ENCODE measurements around the gene APOC4. TPM values are rescaled to one million over a fixed set of nuclear protein-coding genes. Genes with fewer than 3 reads are reported as not detected.
A peak's percentile ranks its signal among the peaks of the same experiment; 100 is the strongest.

APOC4 gene
- total RNA-seq, 2 donors from 2014 or later: not detected

GRCh38 chr19:44931541-44931940 lies 10.5 kb upstream of the APOC4 start:
- H3K4me3 Mint-ChIP-seq: no peak overlapping the region
- H3K36me3 Mint-ChIP-seq: no peaks in the 10 kb centered on the region
- peaks cover under 1 to 3% of the 10 kb centered on the region in 2 donors for H3K4me1 Mint-ChIP-seq (ENCODE audit: low read depth in 2 of 2)
- H3K9me3 Mint-ChIP-seq: no peaks in the 10 kb centered on the region
- ATAC-seq: no peak
- DNase-seq (ENCODE audit: low spot score): no peak
- peaks cover 9 to 10% of the 10 kb centered on the region in 2 donors for H3K27me3 Mint-ChIP-seq
- H3K27ac Mint-ChIP-seq: no peak overlapping the region

GRCh38 chr19:44939668-44940067 lies 2.4 kb upstream of the APOC4 start:
- H3K4me1 Mint-ChIP-seq (ENCODE audit: low read depth in 2 of 2): peaks cover 2 to 5% of the 10 kb centered on the region in 2 donors
- H3K27me3 Mint-ChIP-seq: no peaks in the 10 kb centered on the region
- H3K9me3 Mint-ChIP-seq: no peaks in the 10 kb centered on the region
- no peak overlapping the region for H3K4me3 Mint-ChIP-seq
- H3K36me3 Mint-ChIP-seq: no peaks in the 10 kb centered on the region
- no peak overlapping the region for H3K27ac Mint-ChIP-seq
- no peak for DNase-seq (ENCODE audit: low spot score)
- no peak for ATAC-seq

GRCh38 chr19:44943801-44944249 lies 1.8 kb downstream of the APOC4 start:
- Mint-ChIP-seq H3K27me3 (no peaks in the 10 kb centered on the region), H3K27ac (peak overlapping the region in 1 of 2 donors; percentile 33), H3K4me1 (ENCODE audit: low read depth in 2 of 2) (peaks cover 5 to 7% of the 10 kb centered on the region in 2 donors), H3K4me3 (no peak overlapping the region), H3K9me3 (no peaks in the 10 kb centered on the region), H3K36me3 (no peaks in the 10 kb centered on the region)
- DNase-seq (ENCODE audit: low spot score): no peak
- ATAC-seq: no peak

- peaks cover 4 to 10% of the 10 kb centered on the region in 2 donors for H3K4me1 Mint-ChIP-seq (ENCODE audit: low read depth in 2 of 2)
- no peak for ATAC-seq
- H3K36me3 Mint-ChIP-seq: no peaks in the 10 kb centered on the region
These were observed 5.1 kb downstream of the APOC4 start for GRCh38 chr19:44947041-44947581.

GRCh38 chr19:44948237-44948636 lies 6.2 kb downstream of the APOC4 start:
- Mint-ChIP-seq H3K27ac (no peak overlapping the region), H3K4me3 (no peak overlapping the region), H3K36me3 (no peaks in the 10 kb centered on the region), H3K9me3 (no peaks in the 10 kb centered on the region), H3K4me1 (ENCODE audit: low read depth in 2 of 2) (peaks cover 0 to 10% of the 10 kb centered on the region in 2 donors), H3K27me3 (no peaks in the 10 kb centered on the region)
- no peak for ATAC-seq
- no peak for DNase-seq (ENCODE audit: low spot score)

More at GRCh38 chr19:44947041-44947581, 5.1 kb downstream of the APOC4 start:
- Mint-ChIP-seq H3K27ac (no peak overlapping the region), H3K9me3 (no peaks in the 10 kb centered on the region), H3K27me3 (no peaks in the 10 kb centered on the region), H3K4me3 (no peak overlapping the region)
- no peak for DNase-seq (ENCODE audit: low spot score)

DNA sequence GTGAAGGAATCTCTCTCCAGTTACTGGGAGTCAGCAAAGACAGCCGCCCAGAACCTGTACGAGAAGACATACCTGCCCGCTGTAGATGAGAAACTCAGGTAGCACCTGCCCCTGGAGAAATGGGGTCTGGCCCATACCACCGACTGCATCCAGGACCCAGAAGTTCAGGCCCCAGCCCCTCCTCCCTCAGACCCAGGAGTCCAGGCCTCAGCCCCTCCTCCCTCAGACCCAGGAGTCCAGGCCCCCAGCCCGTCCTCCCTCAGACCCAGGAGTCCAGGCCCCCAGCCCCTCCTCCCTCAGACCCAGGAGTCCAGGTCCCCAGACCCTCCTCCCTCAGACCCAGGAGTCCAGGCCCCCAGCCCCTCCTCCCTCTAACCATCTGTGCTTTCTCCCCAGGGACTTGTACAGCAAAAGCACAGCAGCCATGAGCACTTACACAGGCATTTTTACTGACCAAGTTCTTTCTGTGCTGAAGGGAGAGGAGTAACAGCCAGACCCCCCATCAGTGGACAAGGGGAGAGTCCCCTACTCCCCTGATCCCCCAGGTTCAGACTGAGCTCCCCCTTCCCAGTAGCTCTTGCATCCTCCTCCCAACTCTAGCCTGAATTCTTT lies 6.8 kb downstream of the APOC4 start:
- ATAC-seq: no peak
- no peaks in the 10 kb centered on the region for H3K27me3 Mint-ChIP-seq

DNA sequence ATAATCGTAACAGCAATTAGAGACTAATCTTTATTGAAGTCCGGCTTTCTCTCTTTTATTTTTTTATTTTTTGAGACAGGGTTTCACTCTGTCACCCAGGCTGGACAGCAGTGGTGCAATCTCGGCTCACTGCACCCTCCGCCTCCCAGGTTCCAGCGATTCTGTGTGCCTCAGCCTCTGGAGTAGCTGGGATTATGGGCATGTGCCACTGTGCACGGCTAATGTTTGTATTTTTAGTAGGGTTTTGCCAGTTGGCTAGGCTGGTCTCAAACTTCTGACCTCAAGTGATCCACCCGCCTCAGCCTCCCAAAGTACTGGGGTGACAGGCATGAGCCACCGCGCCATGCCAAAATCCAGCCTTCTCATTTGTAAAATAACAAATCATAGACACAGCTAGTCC lies 7.5 kb downstream of the APOC4 start:
- no peak overlapping the region for H3K27ac Mint-ChIP-seq
- ATAC-seq: no peak
- H3K9me3 Mint-ChIP-seq: no peaks in the 10 kb centered on the region

More for the DNA sequence above, 6.8 kb downstream of the APOC4 start:
- DNase-seq (ENCODE audit: low spot score): no peak
- Mint-ChIP-seq H3K27ac (no peak overlapping the region), H3K4me3 (no peak overlapping the region), H3K9me3 (no peaks in the 10 kb centered on the region), H3K4me1 (ENCODE audit: low read depth in 2 of 2) (peaks cover 4 to 13% of the 10 kb centered on the region in 2 donors), H3K36me3 (no peaks in the 10 kb centered on the region)

GRCh38 chr19:44951179-44952159 lies 9.4 kb downstream of the APOC4 start:
- Mint-ChIP-seq H3K27me3 (no peaks in the 10 kb centered on the region), H3K4me1 (ENCODE audit: low read depth in 2 of 2) (peaks cover 24 to 26% of the 10 kb centered on the region in 2 donors), H3K27ac (no peak overlapping the region), H3K9me3 (no peaks in the 10 kb centered on the region), H3K4me3 (no peak overlapping the region), H3K36me3 (no peaks in the 10 kb centered on the region)
- ATAC-seq (no peak), DNase-seq (ENCODE audit: low spot score) (peak; percentile 70)

More for the DNA sequence above, 7.5 kb downstream of the APOC4 start:
- H3K4me1 Mint-ChIP-seq (ENCODE audit: low read depth in 2 of 2): peaks cover 9 to 14% of the 10 kb centered on the region in 2 donors
- H3K27me3 Mint-ChIP-seq: no peaks in the 10 kb centered on the region
- no peak for DNase-seq (ENCODE audit: low spot score)
- H3K36me3 Mint-ChIP-seq: no peaks in the 10 kb centered on the region
- H3K4me3 Mint-ChIP-seq: no peak overlapping the region

DNA sequence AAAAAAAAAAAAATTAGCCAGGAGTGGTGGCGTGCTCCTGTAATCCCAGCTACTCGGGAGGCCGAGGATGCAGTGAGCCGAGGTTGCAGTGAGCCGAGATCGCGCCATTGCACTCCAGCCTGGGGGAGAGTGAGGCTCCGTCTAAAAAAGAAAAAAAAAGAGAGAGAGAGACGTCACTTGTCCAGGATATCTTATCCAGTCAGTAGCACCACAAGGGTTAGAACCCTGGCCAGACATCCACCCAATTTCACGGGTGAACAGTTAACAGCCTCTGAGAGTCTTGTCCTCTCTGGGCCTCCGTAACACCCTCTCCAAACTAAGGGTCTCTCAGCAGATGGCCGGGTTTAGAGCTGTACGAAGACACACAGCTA lies 12.2 kb downstream of the APOC4 start:
- H3K27me3 Mint-ChIP-seq: no peaks in the 10 kb centered on the region
- H3K36me3 Mint-ChIP-seq: no peaks in the 10 kb centered on the region
- DNase-seq (ENCODE audit: low spot score) (no peak), ATAC-seq (no peak)
- H3K9me3 Mint-ChIP-seq: no peaks in the 10 kb centered on the region
- H3K4me1 Mint-ChIP-seq (ENCODE audit: low read depth in 2 of 2): peaks cover 36 to 41% of the 10 kb centered on the region in 2 donors
- peak overlapping the region; percentile 97 for H3K4me3 Mint-ChIP-seq
- peak overlapping the region; percentile 96 for H3K27ac Mint-ChIP-seq

- H3K4me1 Mint-ChIP-seq (ENCODE audit: low read depth in 2 of 2): peaks cover 41 to 46% of the 10 kb centered on the region in 2 donors
- no peaks in the 10 kb centered on the region for H3K9me3 Mint-ChIP-seq
- no peaks in the 10 kb centered on the region for H3K36me3 Mint-ChIP-seq
- ATAC-seq: peak; percentile 96 to 98
- peak within 1 kb of the TSS; percentile 96 for H3K27ac Mint-ChIP-seq
- H3K27me3 Mint-ChIP-seq: no peaks in the 10 kb centered on the region
- DNase-seq (ENCODE audit: low spot score): peak; percentile 98
- H3K4me3 Mint-ChIP-seq: peak within 1 kb of the TSS; percentile 97
These were observed 12.8 kb downstream of the APOC4 start, which contains the start of gene CLPTM1 for GRCh38 chr19:44954649-44955504. CLPTM1 (plus strand) TSS chr19:44955380; CDS start chr19:44955396, 16 bp downstream.

DNA sequence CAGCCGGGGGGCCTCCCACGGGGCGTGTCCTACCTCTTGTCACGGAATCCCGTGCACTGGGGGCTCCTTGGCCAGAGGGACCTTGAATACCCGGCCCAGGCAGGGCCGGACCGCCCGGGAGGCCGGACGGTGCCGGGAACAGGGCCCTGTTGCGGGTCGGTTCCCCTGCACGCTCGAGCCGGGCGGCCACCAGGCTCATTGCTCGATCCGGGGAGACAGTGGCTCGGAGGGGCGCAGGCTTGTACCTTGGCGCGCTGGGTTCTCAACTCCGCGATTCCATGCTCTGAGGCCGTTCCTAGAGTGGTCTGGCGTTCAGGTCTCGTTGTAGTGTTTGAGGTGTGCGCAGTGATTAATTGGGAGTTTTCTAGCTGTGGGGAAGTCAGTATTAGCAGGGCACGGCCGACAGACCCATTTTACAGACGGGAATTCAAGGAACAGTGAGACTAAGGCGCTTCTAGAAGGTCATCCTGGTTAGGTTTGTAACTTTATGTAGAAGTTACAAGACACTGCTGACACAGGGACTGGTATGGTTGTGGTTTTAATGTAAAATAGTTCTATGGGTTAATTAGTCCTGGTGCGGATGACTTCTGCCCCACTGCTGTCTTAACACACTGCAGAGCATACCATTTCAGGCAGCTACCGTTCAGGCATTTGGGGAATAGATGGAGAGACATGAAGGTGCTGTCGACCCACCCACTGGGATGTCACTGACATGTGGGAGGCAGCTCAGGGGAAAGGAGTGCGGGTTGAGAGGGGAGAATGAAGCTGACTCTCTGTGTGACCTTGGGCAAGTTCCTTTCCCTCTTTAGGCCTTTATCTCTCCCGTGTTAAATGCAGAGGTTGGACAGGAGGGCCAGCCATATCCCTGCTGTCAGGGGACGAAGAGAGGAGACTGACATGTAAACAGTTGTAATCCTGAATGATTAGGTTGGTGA lies 13.7 kb downstream of the APOC4 start:
- peak overlapping the region; percentile 89 for H3K4me3 Mint-ChIP-seq
- ATAC-seq: no peak
- no peak for DNase-seq (ENCODE audit: low spot score)
- H3K9me3 Mint-ChIP-seq: no peaks in the 10 kb centered on the region
- no peaks in the 10 kb centered on the region for H3K36me3 Mint-ChIP-seq
- peaks cover 49 to 53% of the 10 kb centered on the region in 2 donors for H3K4me1 Mint-ChIP-seq (ENCODE audit: low read depth in 2 of 2)
- no peaks in the 10 kb centered on the region for H3K27me3 Mint-ChIP-seq
- H3K27ac Mint-ChIP-seq: peak overlapping the region; percentile 96

- DNase-seq (ENCODE audit: low spot score) (no peak), ATAC-seq (no peak)
- Mint-ChIP-seq H3K4me3 (peak overlapping the region; percentile 89), H3K27me3 (no peaks in the 10 kb centered on the region), H3K9me3 (no peaks in the 10 kb centered on the region), H3K36me3 (no peaks in the 10 kb centered on the region), H3K27ac (peak overlapping the region; percentile 96), H3K4me1 (ENCODE audit: low read depth in 2 of 2) (peaks cover 49 to 53% of the 10 kb centered on the region in 2 donors)
These were observed 15.5 kb downstream of the APOC4 start for GRCh38 chr19:44957526-44957925.

Data from natural killer cell treated with Interleukin-12 subunit alpha and Interleukin-12 subunit beta and Interleukin-15 and Interleukin-18, amount 100 ng/mL, for 72 hours (primary cell).